BLaER1 treated with 17β-estradiol and CSF1 and Interleukin-3, amounts not matched to agents 10 nM and 100 nM (cell line): ENCODE data around the gene FBLN1.

Experiments used
- H3K27ac ChIP-seq, 11 experiments: shearing (Covaris generic); formaldehyde crosslinking; 2 replicates each; pipeline ENCODE4 v1.8.1; 2022
- H3K27me3 ChIP-seq, 11 experiments: shearing (Covaris generic); formaldehyde crosslinking; 2 replicates each; pipeline ENCODE4 v1.8.1; 2022
- H3K36me3 ChIP-seq, 11 experiments: shearing (Covaris generic); formaldehyde crosslinking; 2 replicates each; pipeline ENCODE4 v1.8.1; 2022
- H3K4me1 ChIP-seq, 10 experiments: shearing (Covaris generic); formaldehyde crosslinking; 2 replicates each; pipeline ENCODE4 v1.8.1; 2022
- H3K4me2 ChIP-seq, 11 experiments: shearing (Covaris generic); formaldehyde crosslinking; 2 replicates each; pipeline ENCODE4 v1.8.1; 2022
- H3K4me3 ChIP-seq, 10 experiments: shearing (Covaris generic); formaldehyde crosslinking; 2 replicates each; pipeline ENCODE4 v1.8.1; 2022
- H3K9ac ChIP-seq, 11 experiments: shearing (Covaris generic); formaldehyde crosslinking; 2 replicates each; pipeline ENCODE4 v1.8.1; 2022
- H3K9me3 ChIP-seq, 11 experiments: shearing (Covaris generic); formaldehyde crosslinking; replicated peaks in 1 of 11; 2 replicates each; pipeline ENCODE4 v1.8.1; 2022
- H4K20me1 ChIP-seq, 11 experiments: shearing (Covaris generic); formaldehyde crosslinking; 2 replicates each; pipeline ENCODE4 v1.8.1; 2022
- Cebpa-rat ChIP-seq, 11 experiments: shearing (Covaris generic); IDR thresholded peaks; 2 replicates each; pipeline ENCODE4 v1.8.1; 2022

The FBLN1 gene

GRCh38 chr22:45562102-45562501 lies 59.4 kb downstream of the FBLN1 start:
- TF ChIP-seq Cebpa-rat (IDR thresholded peaks at IDR 0.05): no peak
- H3K27me3 ChIP-seq: peaks cover 0 to 6% (median 0%) of the 10 kb centered on the region in 11 experiments; a peak in 1 of 22 replicates
- H4K20me1 ChIP-seq: peaks cover 0 to 4% (median 0%) of the 10 kb centered on the region in 11 experiments; a peak in 1 of 22 replicates
- H3K9ac ChIP-seq: no peak overlapping the region
- peaks cover 40 to 60% (median 47%) of the 10 kb centered on the region in 11 experiments for H3K9me3 ChIP-seq
- no peak overlapping the region for H3K4me3 ChIP-seq
- peaks cover 0 to 14% (median 12%) of the 10 kb centered on the region in 10 experiments; a peak in 15 of 20 replicates for H3K4me1 ChIP-seq
- H3K27ac ChIP-seq: peak overlapping the region in 1 of 11 experiments; percentile 8; a peak in 1 of 22 replicates
- peak overlapping the region in 8 of 11 experiments; percentile 25 to 73 (median 59); a peak in 15 of 22 replicates for H3K4me2 ChIP-seq
- H3K36me3 ChIP-seq: peaks cover 4 to 69% (median 56%) of the 10 kb centered on the region in 11 experiments; a peak in 20 of 22 replicates

GRCh38 chr22:45562537-45563361 lies 60.1 kb downstream of the FBLN1 start:
- H3K27me3 ChIP-seq: 0 out of 22 replicates have a peak, but pooled peaks cover 0 to 6% (median 0%) of the 10 kb centered on the region in 11 experiments
- TF ChIP-seq Cebpa-rat (IDR thresholded peaks at IDR 0.05): no peak
- H4K20me1 ChIP-seq: peaks cover 0 to 4% (median 0%) of the 10 kb centered on the region in 11 experiments; a peak in 1 of 22 replicates
- H3K27ac ChIP-seq: peak overlapping the region in 1 of 11 experiments; percentile 8; a peak in 1 of 22 replicates
- peaks cover 4 to 62% (median 50%) of the 10 kb centered on the region in 11 experiments; a peak in 20 of 22 replicates for H3K36me3 ChIP-seq
- peaks cover 0 to 14% (median 12%) of the 10 kb centered on the region in 10 experiments; a peak in 15 of 20 replicates for H3K4me1 ChIP-seq
- H3K4me2 ChIP-seq: peak overlapping the region in 8 of 11 experiments; percentile 25 to 73 (median 59); a peak in 15 of 22 replicates
- H3K9ac ChIP-seq: no peak overlapping the region
- H3K4me3 ChIP-seq: no peak overlapping the region
- peaks cover 33 to 55% (median 40%) of the 10 kb centered on the region in 11 experiments for H3K9me3 ChIP-seq

- 0 out of 22 replicates have a peak, but pooled peaks cover 0 to 6% (median 0%) of the 10 kb centered on the region in 11 experiments for H3K27me3 ChIP-seq
Observed at GRCh38 chr22:45563362-45564040, 60.8 kb downstream of the FBLN1 start.

GRCh38 chr22:45564349-45565030 lies 61.8 kb downstream of the FBLN1 start:
- Histone ChIP-seq H3K36me3 (peaks cover 4 to 55% (median 33%) of the 10 kb centered on the region in 11 experiments; a peak in 20 of 22 replicates), H3K4me2 (no peak overlapping the region), H3K9ac (no peak overlapping the region), H4K20me1 (peaks cover 0 to 4% (median 0%) of the 10 kb centered on the region in 11 experiments; a peak in 1 of 22 replicates), H3K9me3 (peaks cover 30 to 55% (median 40%) of the 10 kb centered on the region in 11 experiments), H3K4me1 (peaks cover 0 to 14% (median 12%) of the 10 kb centered on the region in 10 experiments; a peak in 15 of 20 replicates), H3K27ac (no peak overlapping the region), H3K4me3 (no peak overlapping the region), H3K27me3 (0 out of 22 replicates have a peak, but pooled peaks cover 0 to 6% (median 0%) of the 10 kb centered on the region in 11 experiments)
- TF ChIP-seq Cebpa-rat (IDR thresholded peaks at IDR 0.05): no peak

More at GRCh38 chr22:45563362-45564040, 60.8 kb downstream of the FBLN1 start:
- Histone ChIP-seq H3K9ac (no peak overlapping the region), H3K4me1 (peaks cover 0 to 14% (median 12%) of the 10 kb centered on the region in 10 experiments; a peak in 15 of 20 replicates), H3K4me3 (no peak overlapping the region), H3K36me3 (peaks cover 4 to 57% (median 43%) of the 10 kb centered on the region in 11 experiments; a peak in 20 of 22 replicates), H4K20me1 (peaks cover 0 to 4% (median 0%) of the 10 kb centered on the region in 11 experiments; a peak in 1 of 22 replicates), H3K4me2 (peak overlapping the region in 2 of 11 experiments; percentile 68 to 73; a peak in 2 of 22 replicates), H3K9me3 (peaks cover 30 to 55% (median 40%) of the 10 kb centered on the region in 11 experiments), H3K27ac (no peak overlapping the region)
- no peak for TF ChIP-seq Cebpa-rat (IDR thresholded peaks at IDR 0.05)

- no peak for TF ChIP-seq Cebpa-rat (IDR thresholded peaks at IDR 0.05)
- H3K4me1 ChIP-seq: peaks cover 0 to 14% (median 12%) of the 10 kb centered on the region in 10 experiments; a peak in 15 of 20 replicates
- no peak overlapping the region for H3K9ac ChIP-seq
- H4K20me1 ChIP-seq: peaks cover 0 to 4% (median 0%) of the 10 kb centered on the region in 11 experiments; a peak in 1 of 22 replicates
- H3K4me2 ChIP-seq: no peak overlapping the region
- 0 out of 22 replicates have a peak, but pooled peaks cover 0 to 6% (median 0%) of the 10 kb centered on the region in 11 experiments for H3K27me3 ChIP-seq
- peaks cover 0 to 52% (median 31%) of the 10 kb centered on the region in 11 experiments; a peak in 20 of 22 replicates for H3K36me3 ChIP-seq
- H3K4me3 ChIP-seq: no peak overlapping the region
- H3K27ac ChIP-seq: no peak overlapping the region
- peaks cover 30 to 54% (median 40%) of the 10 kb centered on the region in 11 experiments for H3K9me3 ChIP-seq
Observed at GRCh38 chr22:45565171-45565570, 62.5 kb downstream of the FBLN1 start.

- TF ChIP-seq Cebpa-rat (IDR thresholded peaks at IDR 0.05): no peak
- H3K36me3 ChIP-seq: peaks cover 0 to 48% (median 25%) of the 10 kb centered on the region in 11 experiments; a peak in 16 of 22 replicates
- peaks cover 30 to 54% (median 40%) of the 10 kb centered on the region in 11 experiments for H3K9me3 ChIP-seq
- H3K4me1 ChIP-seq: peaks cover 0 to 14% (median 12%) of the 10 kb centered on the region in 10 experiments; a peak in 15 of 20 replicates
- H3K4me3 ChIP-seq: no peak overlapping the region
- H3K27ac ChIP-seq: no peak overlapping the region
- peaks cover 0 to 4% (median 0%) of the 10 kb centered on the region in 11 experiments; a peak in 1 of 22 replicates for H4K20me1 ChIP-seq
- no peak overlapping the region for H3K9ac ChIP-seq
- 0 out of 22 replicates have a peak, but pooled peaks cover 0 to 6% (median 0%) of the 10 kb centered on the region in 11 experiments for H3K27me3 ChIP-seq
- H3K4me2 ChIP-seq: no peak overlapping the region
Observed at GRCh38 chr22:45565973-45566372, 63.3 kb downstream of the FBLN1 start.

- Histone ChIP-seq H3K27me3 (0 out of 22 replicates have a peak, but pooled peaks cover 0 to 2% (median 0%) of the 10 kb centered on the region in 11 experiments), H3K36me3 (peaks cover 0 to 36% (median 13%) of the 10 kb centered on the region in 11 experiments; a peak in 15 of 22 replicates), H3K9ac (no peak overlapping the region), H3K4me2 (no peak overlapping the region), H3K27ac (no peak overlapping the region), H3K9me3 (peaks cover 40 to 47% (median 44%) of the 10 kb centered on the region in 11 experiments), H3K4me3 (no peak overlapping the region), H4K20me1 (peaks cover 0 to 4% (median 0%) of the 10 kb centered on the region in 11 experiments; a peak in 1 of 22 replicates), H3K4me1 (peaks cover 0 to 8% (median 6%) of the 10 kb centered on the region in 10 experiments; a peak in 16 of 20 replicates)
- no peak for TF ChIP-seq Cebpa-rat (IDR thresholded peaks at IDR 0.05)
Observed at GRCh38 chr22:45568213-45568612, 65.5 kb downstream of the FBLN1 start.
